ENCODE data around the gene RBM27.
A peak's percentile ranks its signal among the peaks of the same experiment; 100 is the strongest.
"Not testable (repeated sequence)": the region's sequence is repeated elsewhere in the genome, so short reads cannot be mapped to it uniquely, and the experiment has no call there.

RBM27 gene

DNA sequence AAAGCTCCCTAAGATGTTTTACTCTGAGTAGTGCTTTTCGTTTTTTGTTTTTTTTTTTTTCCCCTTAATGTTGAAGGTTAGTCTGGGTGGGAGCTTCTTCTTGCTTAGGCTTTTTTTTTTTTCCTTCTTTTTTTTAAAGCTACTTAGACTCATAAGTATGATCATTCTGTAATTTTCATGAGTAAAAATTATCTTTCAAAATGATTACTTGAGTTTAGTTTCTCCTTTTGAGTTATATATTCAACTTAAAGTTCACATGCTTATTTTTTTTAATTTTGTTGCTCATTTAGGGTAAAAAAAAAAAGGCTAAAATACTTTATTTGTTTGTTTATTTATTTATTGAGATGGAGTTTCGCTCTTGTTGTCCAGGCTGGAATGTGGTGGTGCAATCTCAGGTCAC is 2.9 kb downstream of the RBM27 start:
- FAIRE-seq: no peak

DNA sequence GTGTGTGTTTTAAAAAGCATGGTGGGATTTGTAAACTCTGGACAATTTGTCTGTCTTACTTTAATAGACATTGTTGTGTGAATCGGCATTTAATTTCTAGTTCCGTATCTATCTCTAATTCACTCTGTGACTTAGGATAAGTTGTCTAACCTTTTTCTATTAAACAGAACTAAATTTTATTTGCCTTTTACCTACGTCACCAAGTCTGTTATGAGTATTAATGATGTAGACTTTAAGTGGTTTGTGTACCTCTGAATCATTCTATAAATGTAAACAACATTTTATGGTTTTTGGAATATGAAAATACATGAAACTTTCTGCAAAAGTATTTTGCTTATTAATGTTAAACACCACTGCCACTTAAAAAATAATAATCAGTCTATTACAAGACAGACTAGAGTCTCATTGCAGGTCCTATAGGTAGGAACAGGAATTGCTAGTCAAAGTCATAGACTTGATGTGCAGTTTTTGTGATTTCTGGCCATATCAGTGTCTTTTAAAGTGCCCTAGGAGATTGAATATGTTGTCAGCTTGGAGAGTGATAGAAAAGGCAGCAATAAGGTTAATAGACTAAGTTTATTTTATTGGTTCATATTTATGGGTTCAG is 5.6 kb downstream of the RBM27 start:
- FAIRE-seq: no peak

DNA sequence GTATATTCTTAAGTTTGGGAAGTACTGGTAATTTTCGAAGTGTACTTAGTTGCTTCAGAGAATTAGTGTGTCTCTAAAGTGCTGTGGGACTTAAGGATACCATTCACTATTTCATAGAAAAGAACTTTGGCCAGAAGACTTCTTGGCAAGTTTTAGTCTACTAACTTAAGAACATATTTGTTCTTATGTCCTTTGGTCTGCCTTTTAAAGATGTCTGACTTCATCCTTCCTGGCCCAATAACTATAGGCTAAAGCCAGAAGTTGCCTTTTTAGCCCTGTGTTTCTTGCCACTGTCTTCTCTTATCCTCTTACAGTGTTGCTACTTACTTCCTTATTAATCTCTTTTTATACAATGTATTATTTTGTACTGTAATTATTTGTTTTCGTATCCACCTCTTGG is 6.3 kb downstream of the RBM27 start:
- no peak for FAIRE-seq

DNA sequence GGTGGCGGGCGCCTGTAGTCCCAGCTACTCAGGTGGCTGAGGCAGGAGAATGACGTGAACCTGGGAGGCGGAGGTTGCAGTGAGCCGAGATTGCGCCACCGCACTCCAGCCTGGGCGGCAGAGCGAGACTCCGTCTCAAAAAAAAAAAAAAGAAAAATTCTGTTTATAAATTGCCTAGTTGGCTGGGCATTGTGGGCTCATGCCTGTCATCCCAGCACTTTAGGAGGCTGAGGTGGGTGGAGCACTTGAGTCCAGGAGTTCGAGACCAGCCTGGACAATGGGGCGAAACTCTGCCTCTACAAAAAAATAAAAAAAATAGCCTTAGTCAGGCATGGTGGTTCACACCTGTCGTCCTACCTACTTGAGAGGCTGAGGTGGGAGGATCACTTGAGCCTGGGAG is 7.4 kb downstream of the RBM27 start:
- not testable (repeated sequence) for FAIRE-seq

DNA sequence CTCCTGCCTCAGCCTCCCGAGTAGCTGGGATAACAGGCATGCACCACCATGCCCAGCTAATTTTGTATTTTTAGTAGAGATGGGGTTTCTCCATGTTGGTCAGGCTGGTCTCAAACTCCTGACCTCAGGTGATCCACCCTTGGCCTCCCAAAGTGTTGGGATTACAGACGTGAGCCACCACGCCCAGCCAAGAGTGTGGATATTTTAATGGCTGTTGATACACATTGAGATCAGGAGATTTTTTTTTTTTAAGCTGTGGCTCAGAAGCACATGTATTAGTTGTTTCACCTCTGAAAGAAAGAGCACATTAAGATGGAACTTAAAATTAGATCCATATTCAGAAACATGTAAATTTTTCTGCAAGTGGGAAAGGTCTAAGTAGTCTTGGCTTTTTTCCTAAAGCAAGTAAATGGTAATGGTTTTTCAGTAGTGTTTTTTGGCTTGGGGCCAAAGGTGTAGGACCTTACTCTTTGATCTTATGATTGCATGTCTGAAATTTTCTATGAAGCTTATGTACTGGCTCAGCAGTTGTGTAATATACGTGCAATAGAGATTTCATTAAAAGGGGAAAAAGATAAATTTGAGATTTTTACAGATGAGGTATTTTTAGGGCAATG is 9.9 kb downstream of the RBM27 start:
- FAIRE-seq: no peak

DNA sequence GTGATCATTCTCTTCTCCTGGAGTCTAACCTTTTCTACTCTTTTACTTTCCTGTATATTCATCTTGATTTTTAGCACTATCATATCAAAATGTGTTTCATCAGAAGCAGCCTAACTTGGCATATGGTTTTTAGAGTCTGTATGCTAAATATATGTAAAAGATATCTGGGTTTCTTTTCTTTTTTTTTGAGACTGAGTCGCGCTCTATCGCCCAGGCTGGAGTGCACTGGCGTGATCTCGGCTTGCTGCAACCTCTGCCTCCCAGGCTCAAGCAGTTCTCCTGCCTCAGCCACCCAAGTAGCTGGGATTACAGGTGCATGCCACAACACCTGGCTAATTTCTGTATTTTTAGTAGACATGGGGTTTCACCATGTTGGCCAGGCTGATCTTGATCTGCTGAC is 11.5 kb downstream of the RBM27 start:
- FAIRE-seq: not testable (repeated sequence)

DNA sequence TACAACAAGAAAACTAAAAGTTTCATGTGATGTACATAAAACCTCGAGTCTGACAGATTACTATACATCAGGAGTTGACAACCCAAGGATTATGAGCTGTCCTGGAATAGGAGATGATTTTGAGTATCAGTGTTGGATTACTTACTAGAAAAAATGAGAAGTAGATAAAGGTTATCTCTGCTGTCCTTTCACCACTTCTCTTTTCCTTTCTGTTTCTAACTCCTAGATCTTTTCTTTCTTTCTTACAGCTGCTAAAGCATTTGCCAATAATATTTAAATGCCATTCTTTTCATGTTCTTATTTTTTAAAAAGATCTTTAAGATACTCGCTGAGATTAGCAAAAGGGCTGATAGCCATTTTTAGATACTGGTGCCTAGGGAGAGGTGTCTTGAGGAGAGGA is 14.8 kb downstream of the RBM27 start:
- no peak for FAIRE-seq

DNA sequence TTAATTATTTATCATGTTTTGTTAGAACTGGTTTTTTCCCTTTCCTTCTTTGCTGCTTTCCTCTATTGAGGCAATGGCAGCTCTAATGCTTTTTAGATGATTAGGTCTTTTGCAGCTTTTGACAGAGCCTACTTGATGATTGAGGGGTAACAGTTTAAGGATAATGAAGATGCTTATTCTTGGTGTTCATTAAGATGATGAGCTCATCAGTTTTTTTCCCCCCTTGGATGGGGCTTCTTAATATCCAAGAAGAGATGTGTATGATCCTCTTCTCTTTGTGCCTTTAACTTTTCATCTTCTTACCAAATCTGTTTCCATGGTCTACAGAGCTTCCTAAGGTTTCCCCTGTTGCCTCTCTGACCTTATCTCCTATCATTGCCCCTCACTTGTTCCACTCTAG is 15.8 kb downstream of the RBM27 start:
- FAIRE-seq: no peak

DNA sequence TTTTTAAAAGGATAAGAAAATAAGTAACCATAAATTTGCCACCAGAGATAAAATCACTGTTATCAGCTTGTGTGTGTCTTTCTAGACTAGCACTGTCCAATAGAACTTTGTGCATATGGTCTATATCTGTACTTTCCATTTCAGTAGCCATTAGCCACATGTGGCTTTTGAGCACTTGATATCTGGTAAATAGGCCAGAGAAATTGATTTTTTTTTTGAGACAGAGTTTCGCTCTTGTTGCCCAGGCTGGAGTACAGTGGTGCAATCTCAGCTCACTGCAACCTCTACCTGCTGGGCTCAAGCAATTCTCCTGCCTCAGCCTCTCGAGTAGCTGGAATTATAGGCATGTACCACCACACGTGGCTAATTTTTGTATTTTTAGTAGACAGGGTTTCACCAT is 17.8 kb downstream of the RBM27 start:
- no peak for FAIRE-seq

DNA sequence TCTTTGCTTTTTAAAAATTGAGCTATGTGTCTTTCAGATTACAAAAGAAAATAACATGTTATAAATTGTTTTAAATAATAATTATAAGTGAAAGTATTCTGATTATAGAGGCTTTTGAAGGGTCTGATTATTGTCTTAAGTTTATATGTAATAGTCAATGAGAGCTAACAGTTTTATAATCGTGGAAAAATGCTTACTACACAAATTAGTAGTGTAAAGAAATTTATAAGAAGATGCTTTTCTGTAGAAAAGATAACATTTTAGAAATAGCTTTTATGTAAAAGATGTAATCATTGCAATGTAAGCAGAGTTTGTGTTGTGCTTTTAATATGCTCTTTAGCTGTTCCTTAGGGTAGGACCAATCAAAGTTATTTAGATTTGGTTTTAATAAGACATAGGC is 18.6 kb downstream of the RBM27 start:
- peak; percentile 49 for FAIRE-seq

DNA sequence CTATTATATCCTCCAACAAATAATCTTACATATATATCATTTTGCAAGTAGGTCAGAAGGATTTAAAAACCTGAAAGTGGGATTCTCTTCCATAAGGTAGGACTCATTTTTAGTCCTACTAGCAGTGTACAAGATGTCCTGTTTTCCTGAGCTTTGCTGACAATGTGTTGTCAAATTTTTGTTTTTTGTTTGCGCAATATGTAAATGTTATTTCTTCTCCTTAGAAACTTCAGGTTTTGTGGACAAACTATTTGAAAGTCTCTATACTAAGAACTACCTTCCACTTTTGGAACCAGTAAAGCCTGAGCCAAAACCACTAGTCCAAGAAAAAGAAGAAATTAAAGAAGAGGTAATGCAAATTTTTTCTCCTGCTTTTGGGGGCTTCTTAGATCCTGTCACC is 19.8 kb downstream of the RBM27 start:
- FAIRE-seq: no peak

DNA sequence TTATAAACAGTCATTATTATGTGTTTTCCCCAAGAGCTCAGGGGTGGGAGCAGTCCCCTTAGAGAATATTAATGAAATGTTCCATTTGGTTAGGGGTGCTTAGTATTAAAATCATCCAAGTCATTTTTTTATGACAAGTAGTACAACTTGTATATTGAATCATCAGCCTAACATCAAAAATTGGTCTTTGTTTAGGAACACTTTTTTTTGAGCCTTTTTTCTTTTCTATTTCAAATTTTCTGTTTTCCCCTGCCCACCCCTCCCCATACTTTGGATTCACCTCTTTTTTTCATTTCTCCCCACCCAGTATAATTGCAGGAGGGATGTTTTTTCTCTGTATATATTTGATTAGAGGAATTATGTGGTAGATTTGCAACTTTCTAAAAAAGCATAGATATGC is 25.8 kb downstream of the RBM27 start:
- no peak for FAIRE-seq

DNA sequence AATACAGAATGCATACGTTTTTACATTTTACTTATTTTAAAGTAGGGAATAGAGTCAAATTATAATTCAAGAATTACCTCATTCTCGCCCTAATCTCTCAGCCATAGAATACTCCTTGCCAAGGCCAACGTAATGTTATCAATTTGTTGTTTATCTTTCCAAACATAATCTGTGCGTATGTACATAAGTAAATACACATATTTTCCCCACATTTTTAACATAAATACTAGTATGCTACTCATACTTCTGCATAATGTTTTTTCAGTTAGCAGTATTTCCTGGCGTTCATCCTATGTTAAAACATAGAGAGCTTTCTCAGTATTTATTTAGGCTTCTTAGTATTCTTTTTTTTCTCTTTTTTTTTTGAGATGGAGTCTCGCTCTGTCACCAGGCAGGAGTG is 28.8 kb downstream of the RBM27 start:
- FAIRE-seq: no peak

DNA sequence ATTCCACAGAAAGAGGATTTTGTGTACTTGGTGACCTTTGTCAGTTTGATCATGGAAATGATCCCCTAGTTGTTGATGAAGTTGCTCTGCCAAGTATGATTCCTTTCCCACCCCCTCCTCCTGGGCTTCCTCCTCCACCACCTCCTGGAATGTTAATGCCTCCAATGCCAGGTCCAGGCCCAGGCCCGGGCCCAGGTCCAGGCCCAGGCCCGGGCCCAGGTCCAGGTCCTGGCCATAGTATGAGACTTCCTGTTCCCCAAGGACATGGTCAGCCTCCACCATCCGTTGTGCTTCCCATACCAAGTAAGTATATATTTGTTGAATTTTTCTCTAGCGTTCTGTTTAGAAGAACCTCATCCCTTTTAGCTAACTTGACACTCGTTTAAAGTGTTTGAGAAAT is 30.0 kb downstream of the RBM27 start:
- no peak for FAIRE-seq

DNA sequence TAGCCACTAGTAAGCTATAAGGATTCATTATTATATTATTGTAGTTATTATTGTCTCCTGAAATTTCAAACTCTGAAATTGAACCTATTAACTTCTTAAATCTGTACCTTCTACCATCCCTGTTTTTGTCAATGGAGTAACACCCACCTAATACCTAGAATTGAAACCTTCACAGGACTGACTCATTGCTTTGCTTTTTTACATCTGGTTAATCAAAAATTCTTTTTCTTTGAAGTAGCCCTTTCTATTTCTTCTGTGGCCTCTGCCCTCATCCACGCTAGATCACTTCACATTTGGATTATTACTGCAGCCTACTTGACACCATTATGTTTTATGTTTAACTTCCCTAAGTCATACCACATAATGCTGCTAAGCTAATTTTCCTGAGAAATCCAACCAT is 35.6 kb downstream of the RBM27 start:
- no peak for FAIRE-seq

DNA sequence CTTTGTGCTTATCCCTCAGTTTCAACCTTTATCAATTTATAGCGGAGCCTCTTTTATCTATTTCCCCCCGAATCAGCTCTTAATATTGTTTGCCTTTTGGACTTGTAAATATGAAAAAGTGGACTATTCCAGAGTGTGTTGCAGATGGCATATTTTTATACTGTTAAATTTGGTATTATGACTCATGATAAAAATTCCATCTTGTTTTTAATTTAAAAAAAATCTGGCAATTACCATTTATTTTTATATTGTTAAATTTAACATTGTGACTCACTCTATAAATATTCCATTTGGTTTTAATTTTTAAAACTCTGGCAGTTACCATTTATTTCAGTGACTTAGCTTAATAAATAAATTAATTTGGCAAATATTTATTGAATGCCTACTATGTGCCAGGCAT is 37.5 kb downstream of the RBM27 start:
- no peak for FAIRE-seq

DNA sequence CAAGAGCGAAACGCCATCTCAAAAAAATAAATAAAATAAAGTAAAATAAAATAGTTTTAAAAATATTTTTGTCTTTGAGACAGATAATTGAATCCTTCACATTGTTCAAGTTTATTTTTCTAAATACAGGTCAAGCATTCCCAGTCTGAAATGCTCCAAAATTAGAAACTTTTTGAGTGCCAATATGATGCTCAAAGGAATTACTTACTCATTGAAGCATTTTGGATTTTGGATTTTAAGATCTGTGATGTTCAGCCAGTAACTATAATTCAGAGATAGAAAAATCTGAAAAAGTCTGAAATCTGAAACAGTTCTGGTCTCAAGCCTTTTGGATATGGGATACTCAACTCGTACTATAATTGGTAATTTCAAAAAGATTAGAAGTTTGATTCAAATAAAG is 39.8 kb downstream of the RBM27 start:
- no peak for FAIRE-seq

DNA sequence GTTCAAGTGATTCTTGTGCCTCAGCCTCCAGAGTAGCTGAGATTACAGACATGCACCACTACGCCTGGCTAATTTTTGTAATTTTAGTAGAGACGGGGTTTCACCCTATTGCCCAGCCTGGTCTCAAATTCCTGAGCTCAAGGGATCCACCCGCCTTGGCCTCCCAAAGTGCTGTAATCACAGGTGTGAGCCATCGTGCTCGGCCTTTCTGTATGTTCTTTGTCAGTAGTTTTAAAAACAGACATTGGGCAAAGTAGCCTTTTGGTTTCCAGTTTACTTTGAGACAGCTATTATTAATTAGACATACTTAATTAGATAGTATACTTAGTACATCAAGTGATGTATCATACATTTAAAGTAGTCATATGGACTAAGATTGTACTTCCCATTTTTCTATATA is 45.2 kb downstream of the RBM27 start:
- no peak for FAIRE-seq

DNA sequence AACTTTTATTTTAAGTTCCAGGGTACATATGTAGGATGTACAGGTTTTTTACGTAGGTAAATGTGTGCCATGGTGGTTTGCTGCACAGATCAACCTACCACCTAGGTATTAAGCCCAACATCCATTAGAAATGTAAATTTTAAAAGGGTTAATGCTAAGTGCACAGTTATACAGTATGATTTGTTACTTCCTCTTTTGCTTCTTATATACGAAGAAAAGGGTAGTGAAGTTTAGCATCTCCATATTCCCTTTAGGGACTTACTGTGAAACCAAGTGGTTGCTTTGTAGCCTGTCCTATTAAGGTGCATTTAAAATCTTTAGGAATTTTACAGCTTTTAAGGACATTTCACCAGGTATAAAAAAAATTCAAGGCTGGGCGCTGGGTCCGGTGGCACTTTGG is 46.4 kb downstream of the RBM27 start:
- FAIRE-seq: no peak

All from colon (tissue), 2 donors.